GM15510 (cell line): ENCODE data around the gene SLC25A44.

Experiments used
- POLR2A ChIP-seq: IDR thresholded peaks from 3 replicates; pipeline ENCODE4 v1.6.1; 2011; ENCODE audit warnings: borderline replicate concordance; ENCODE audit not compliant: insufficient read length; ENCODE audit errors: extremely low read depth

SLC25A44 gene

DNA sequence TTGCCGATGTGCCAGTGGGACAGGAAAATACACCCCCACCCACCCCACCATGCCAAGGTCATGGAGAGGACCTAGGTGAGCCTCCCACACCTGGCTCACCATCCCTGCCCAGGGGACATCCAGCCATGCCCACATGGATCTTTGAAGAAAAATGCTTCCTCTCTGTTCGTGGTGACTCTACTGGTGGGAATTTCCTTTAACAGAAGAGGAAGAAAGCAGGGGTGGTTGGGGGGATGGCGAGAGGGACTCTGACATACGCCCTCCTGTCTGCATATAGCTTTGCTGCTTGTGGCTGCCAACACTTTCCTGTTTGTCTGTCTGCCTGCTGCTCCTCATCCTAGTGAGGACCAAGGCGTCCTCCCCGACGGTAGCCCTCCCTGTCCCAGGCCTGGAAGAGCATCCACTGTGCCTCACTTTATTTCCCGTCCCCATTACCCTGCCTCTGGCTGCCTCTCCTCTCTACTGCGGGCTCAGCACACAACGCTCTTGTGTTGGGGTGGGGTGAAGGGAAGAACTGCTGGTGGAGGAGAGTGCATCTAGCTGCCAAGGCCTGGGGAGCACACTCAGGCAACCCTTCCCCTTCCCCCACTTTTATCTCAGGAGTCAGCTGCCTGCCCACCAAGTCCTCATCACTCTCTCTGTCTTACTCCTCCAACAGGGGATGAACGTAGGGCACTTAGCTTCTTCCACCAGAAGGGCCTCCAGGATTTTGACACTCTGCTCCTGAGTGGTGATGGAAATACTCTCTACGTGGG lies 38.0 kb upstream of the SLC25A44 start:
- TF ChIP-seq POLR2A = no peak

DNA sequence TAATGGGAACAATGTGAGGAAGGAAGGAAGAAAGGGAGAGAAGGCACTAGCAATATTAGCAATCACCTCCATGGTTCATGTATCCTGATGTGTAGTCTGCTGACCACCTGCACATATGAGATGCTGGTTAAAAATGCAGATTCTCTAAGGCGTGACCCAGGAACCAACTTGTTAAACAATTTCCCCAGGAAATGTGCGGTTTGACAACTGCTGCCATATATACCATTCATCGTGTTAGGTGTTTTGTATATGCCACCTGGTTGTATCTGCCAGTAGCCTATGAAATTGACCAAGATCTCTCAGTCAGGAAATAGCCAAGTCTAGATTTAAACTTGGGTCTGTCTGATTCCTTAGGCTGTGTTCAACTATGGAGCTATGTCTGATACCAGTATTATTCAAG lies 36.4 kb upstream of the SLC25A44 start:
- TF ChIP-seq POLR2A = no peak

DNA sequence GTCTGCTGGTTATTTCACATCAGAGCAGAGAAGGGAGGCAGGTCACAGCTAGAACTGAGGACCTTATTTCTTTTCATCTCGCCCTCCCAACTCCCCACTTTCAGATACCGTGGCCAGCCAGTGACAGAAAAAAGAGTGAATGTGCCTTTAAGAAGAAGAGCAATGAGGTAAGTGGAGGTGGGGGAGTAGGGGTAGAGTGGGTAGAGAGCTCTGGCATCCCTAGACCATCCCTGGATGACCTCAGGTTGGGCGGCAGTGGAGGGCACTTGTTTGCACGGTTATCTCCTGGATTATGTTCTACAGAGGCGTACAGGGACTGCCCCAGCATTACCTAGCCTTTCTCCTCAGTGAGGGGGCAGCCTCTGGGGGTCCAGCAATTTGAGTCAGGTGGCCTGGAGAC lies 35.9 kb upstream of the SLC25A44 start:
- TF ChIP-seq POLR2A = no peak

DNA sequence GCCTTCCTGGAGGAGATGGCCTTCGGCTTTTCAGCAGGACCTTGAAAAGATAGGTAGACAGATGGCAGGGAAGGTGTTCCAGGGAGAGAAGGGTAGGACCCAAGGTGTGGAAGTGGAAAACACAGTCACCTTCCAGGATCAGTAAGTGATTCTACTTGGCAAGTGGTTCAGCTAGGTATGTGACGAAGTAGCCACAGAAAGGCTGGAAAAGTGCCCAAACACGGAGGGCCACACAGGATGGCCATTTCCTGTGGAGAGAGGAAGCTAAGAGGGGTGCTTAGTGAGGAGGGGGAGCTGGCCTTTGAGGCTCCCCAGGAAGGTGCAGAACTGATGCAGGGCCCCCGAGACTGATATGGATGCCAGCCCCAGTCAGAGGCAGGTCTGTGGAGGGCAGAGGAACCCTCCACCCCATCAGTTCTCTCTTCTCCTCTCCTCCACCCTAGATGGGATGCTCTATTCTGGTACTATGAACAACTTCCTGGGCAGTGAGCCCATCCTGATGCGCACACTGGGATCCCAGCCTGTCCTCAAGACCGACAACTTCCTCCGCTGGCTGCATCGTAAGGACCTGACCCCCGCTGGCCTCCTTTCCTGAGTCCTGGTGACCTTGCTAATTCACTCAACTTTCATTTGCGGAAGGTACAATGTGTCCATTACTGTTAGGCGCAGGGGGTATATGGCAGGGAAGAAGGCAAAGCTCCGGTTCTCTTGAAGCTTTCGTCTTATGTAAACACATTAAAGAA lies 33.7 kb upstream of the SLC25A44 start:
- TF ChIP-seq POLR2A = no peak

DNA sequence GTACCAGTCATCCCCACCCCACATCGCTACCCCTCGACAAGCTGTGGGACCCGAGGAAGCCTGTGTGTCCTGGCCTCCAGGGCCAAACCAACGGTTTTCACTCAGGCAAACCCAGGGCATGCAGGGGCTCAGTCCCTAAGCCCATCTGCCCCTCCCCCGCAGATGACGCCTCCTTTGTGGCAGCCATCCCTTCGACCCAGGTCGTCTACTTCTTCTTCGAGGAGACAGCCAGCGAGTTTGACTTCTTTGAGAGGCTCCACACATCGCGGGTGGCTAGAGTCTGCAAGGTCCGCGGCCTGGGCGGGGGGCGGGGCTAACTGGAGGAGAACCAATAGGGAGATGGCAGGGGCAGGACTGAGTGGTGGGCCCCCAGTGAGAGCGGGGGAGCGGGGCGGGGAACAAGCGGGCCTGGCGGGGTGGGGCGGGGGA lies 33.1 kb upstream of the SLC25A44 start:
- no peak for TF ChIP-seq POLR2A

DNA sequence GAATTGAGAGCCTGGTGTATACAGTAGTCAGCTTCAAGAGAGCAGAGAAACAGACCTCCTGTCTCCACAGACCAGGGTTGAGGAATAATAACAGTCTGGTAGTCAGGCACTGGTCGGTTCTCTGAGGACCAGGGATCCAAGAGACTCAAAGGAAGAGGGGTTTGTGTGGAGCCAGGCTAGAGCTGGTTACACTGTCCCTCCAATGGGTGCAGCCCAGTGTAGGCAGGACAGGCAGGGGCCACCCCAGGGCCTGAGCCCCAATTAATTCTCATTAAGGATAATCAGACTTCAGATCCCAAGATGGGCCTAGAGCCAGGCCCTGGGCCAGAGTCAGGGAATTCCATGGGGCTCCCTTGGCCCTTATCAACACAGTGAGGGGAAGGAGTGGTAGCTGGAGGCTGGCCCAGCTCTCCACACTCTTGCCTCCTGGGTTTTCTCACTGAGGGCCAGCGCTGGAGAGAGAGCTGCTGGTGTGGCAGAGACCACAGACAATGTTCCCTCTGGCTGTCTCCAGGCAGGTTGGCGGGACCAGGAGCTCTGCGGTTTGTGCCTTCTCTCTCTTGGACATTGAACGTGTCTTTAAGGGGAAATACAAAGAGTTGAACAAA lies 31.4 kb upstream of the SLC25A44 start:
- TF ChIP-seq POLR2A = no peak

DNA sequence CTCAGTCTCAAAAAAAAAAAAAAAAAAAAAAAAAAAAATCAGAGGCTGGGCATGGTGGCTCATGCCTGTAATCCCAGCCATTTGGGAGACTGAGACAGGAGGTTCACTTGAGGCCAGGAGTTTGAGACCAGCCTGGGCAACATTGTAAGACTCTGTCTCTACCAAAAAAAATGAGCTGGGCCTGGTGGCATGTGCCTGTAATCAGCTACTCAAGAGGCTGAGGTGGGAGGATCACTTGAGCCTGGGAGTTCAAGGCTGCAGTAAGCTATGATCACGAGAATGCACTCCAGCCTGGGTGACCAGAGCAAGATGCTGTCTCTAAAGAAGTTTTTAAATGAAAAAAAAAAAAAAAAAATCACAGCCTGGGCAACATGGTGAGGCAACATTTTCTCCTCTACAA lies 30.2 kb upstream of the SLC25A44 start:
- TF ChIP-seq POLR2A = no peak

DNA sequence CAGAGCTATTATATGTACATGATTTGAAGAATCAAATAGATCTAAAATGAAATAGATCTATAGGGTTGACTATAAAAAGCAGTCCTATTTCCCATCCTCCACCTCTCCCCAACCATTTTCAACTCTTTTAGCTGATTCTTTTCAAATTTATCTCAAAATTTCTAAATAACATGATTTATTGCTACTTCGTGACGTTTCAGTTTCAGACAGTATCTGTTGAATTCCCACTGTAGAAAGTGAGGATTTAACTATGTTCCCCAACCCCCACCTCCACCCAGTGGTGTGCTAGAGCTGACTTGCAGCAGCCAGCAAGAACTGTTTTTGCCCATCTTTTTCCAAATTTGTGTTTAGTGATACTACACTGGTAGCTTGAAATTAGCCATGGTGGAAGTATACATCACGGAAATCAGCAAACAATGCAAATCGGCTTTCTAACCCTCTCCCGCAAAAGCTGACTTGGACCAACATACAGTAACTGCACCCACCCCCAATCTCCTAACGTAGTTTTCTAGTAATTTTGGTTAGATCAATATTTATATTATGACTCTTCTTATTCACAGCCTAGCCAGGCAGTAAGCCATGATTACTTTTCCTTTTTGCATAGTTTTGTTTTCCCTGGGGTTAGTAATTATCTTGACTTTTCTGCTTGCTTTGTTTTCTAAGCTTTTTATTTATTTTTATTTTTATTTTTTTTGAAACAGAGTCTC lies 29.6 kb upstream of the SLC25A44 start:
- TF ChIP-seq POLR2A = no peak

DNA sequence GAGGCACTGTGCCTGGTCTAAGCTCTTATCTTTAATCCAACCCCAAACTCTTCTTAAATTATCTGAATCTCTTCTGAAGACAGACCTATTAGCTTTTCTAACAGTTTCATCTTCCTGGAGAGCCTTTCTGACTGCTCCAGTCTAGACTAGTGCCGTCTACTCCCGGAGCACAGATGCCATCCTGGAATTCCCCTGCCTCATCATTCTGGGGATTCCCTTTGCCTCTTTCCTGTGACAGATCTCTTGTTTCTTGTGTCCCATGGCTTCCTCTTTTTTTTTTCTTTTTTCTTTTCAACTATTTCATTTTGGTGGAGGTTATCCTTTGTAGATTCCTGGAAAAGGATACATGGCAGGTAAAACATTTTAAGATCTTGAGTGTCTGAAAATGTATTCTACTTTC lies 28.8 kb upstream of the SLC25A44 start:
- TF ChIP-seq POLR2A = no peak

DNA sequence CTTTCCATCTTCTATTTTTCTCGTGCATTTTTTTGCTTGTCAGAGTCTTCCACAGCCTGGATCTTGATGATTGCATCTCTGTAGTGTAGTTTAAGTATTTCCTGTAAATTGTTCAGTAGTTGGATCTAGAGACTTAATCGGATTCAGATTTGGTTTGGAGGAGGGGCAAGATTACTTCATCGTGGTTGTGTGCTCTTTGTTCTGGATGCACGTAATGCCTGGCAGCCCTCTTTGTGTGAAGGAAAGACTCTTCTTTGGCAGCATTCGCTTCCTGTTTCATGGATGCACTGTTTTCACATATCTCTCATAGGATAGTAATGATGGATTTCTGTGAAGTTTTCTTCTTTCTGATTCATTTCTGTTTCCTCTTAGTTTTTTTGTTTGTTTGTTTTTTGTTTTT lies 26.4 kb upstream of the SLC25A44 start:
- TF ChIP-seq POLR2A = no peak

DNA sequence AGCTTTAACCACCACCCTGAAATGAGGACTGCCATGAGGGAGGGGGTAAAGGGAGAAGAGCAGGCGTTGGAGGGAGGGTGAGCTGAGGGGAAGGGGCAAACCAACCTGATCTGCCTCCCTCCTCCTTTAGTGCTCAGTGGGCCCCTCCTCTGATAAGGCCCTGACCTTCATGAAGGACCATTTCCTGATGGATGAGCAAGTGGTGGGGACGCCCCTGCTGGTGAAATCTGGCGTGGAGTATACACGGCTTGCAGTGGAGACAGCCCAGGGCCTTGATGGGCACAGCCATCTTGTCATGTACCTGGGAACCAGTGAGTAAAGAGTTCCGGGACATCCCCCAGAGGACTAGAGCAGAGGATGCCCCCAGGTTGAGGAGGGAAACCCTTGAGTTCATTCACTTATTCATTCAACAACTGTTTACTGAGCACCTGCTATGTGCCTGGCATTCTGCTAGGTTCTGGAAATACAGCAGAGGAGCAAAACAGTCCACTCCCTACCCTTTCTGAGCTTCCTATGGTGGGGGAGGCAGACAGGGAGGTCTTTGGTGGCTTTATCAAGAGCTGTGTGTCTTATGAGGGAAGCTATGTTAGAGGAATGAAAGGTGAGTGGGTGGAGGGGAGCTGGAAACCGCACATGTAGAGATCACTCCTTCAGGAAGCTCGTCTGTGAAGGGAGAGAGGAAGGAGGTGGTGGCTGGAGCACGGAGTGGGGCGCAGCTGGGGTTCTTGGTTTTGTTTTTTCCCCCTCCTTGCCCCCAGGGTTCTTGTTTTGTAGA lies 21.0 kb upstream of the SLC25A44 start:
- no peak for TF ChIP-seq POLR2A

DNA sequence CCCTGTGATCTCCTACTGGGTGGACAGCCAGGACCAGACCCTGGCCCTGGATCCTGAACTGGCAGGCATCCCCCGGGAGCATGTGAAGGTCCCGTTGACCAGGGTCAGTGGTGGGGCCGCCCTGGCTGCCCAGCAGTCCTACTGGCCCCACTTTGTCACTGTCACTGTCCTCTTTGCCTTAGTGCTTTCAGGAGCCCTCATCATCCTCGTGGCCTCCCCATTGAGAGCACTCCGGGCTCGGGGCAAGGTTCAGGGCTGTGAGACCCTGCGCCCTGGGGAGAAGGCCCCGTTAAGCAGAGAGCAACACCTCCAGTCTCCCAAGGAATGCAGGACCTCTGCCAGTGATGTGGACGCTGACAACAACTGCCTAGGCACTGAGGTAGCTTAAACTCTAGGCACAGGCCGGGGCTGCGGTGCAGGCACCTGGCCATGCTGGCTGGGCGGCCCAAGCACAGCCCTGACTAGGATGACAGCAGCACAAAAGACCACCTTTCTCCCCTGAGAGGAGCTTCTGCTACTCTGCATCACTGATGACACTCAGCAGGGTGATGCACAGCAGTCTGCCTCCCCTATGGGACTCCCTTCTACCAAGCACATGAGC lies 17.2 kb upstream of the SLC25A44 start:
- TF ChIP-seq POLR2A = no peak

DNA sequence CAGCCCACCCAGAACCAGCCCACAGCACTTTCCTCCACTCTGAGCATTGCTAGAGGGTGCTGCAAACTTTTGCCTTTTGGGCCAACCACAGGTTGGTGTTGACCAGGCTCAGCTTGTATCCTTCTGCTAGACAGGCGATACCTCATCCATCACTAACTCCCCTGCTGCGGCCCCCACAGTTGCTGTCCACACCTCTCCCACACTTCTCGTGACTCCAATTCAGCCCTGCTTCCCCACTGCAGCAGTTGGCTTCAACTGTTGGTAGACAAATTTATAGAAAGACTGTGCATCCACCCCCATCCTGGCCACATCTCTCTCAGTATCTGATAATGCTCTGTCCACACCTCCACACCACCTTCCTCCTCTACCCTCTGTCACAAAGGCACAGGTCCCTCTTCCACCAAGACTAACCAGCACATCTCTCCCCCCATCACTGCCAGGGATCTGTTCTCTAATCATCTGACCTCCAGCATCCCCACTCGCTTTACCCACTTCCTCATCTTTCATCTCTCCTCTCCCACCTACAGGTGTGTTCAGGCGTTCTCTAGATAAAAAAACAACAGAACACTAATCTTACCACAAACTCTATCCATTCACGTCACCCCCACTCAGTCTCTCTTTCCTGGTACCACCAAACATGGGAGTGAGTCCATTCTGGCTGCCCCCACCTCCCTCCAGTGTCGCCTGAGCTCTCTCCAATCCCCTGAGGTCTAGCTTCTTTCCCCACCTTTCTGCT lies 15.8 kb upstream of the SLC25A44 start:
- TF ChIP-seq POLR2A = no peak
